GM18868 (cell line): ENCODE measurements around the gene ANO2.

Source experiments
- ATAC-seq: cut with Tn5 transposase; IDR thresholded peaks from one replicate; pipeline ENCODE4 v1.9.1; 2021; ENCODE audit warnings: mild to moderate bottlenecking, moderate library complexity; ENCODE audit not compliant: unreplicated experiment

The ANO2 gene

GRCh38 chr12:5521456-5522325, 423.4 kb downstream of the ANO2 start:
- no peak for ATAC-seq

GRCh38 chr12:5520831-5521230, 424.2 kb downstream of the ANO2 start:
- no peak for ATAC-seq

- ATAC-seq = no peak
These were observed 425.0 kb downstream of the ANO2 start for GRCh38 chr12:5520037-5520436.

- no peak for ATAC-seq
These were observed 426.3 kb downstream of the ANO2 start for GRCh38 chr12:5518584-5519365.

DNA sequence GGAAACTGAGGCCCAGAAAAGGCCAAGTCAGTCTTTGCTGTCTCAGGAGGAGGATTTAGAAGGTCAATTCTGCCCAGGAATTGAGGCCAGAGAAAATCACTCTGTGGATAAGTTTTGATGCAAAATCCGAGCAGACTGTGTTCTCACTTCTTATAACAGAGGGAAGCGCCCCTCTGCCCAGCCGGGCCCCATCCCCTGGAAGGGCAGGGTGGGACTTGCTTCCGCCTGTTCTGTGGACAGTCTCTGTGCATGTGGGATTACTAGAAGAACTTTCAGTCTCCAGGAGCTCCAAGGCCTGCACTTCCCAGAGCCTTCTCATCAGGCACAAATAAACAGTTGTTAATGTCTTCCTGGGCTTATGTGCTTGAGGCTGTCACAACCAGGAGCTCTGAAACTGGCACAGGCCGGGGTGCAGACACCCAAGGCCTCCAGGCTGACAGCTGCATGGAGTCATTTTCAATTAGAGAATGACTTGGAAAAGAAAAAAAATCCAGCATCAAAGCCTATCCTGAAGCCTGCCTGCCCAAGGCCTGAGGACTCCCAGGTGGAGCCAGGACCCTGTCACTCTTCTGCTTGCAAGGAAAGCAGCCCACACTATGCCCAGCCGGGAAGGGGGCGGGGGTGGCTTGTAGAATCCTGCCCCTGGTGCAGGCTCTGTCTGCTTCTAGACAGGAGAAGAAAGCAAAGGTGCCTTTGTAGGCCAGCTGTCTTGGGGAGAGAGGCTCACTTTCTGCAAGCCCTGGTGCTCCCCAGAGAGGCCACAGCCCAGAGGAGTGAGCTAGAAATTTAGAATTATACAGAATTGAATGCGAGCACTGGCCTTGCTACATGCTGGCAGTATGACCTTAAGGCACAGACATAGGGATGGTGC, 428.5 kb downstream of the ANO2 start:
- no peak for ATAC-seq

DNA sequence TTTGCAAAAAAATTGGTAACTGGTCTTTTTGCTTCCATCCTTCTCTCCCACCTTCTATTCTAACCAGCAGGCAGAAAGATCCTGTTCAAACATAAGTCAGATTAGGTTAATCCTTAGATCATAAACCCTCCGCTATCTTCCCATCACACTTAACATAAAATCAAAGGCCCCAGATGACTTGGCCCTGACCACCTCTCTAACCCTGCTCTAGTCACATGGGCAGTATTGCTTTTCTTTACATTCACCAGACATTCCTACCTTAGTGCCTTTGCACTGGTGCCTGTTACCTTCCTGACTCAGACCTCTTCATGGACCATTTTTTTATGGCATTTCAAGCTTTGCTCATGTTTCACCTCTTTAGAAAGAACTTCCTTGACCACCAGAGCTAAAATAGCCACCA, 429.6 kb downstream of the ANO2 start:
- no peak for ATAC-seq

- no peak for ATAC-seq
These were observed 430.5 kb downstream of the ANO2 start for GRCh38 chr12:5514545-5514944.

- ATAC-seq = no peak
These were observed 431.0 kb downstream of the ANO2 start for GRCh38 chr12:5514016-5514415.

GRCh38 chr12:5513406-5513805, 431.7 kb downstream of the ANO2 start:
- no peak for ATAC-seq
